CD4-positive, alpha-beta T cell treated with Interleukin-2 at 100 ng/mL for 4 hours (primary cell): Measurements from ENCODE around the gene OFD1.
A peak's percentile ranks its signal among the peaks of the same experiment; 100 is the strongest.

Source experiments
- DNase-seq: peaks from one replicate; pipeline ENCODE4 v3.0.0-alpha.2; 2020; ENCODE audit warnings: low spot score

The OFD1 gene

GRCh38 chrX:13752141-13752540 lies 17.6 kb downstream of the OFD1 start:
- no peak for DNase-seq

- DNase-seq: no peak
These were observed 18.1 kb downstream of the OFD1 start for GRCh38 chrX:13752646-13753045.

- DNase-seq: no peak
These were observed 20.2 kb downstream of the OFD1 start for GRCh38 chrX:13754765-13755164.

- peak; percentile 20 for DNase-seq
These were observed 20.7 kb downstream of the OFD1 start for GRCh38 chrX:13755254-13755653.

GRCh38 chrX:13756381-13756780 lies 21.8 kb downstream of the OFD1 start:
- no peak for DNase-seq

GRCh38 chrX:13759152-13759718 lies 24.7 kb downstream of the OFD1 start:
- DNase-seq: no peak

- DNase-seq: no peak
These were observed 25.9 kb downstream of the OFD1 start for GRCh38 chrX:13760426-13760825.

- DNase-seq: no peak
These were observed 27.3 kb downstream of the OFD1 start for GRCh38 chrX:13761606-13762414.

- no peak for DNase-seq
These were observed 28.9 kb downstream of the OFD1 start for GRCh38 chrX:13763489-13763888.

- DNase-seq: no peak
These were observed 29.7 kb downstream of the OFD1 start for GRCh38 chrX:13764281-13764680.

GRCh38 chrX:13764765-13765164 lies 30.2 kb downstream of the OFD1 start:
- no peak for DNase-seq

- DNase-seq: no peak
These were observed 34.4 kb downstream of the OFD1 start for GRCh38 chrX:13768939-13769338.

- DNase-seq: no peak
These were observed 35.5 kb downstream of the OFD1 start for GRCh38 chrX:13770013-13770535.

GRCh38 chrX:13774696-13775095 lies 40.1 kb downstream of the OFD1 start:
- no peak for DNase-seq

GRCh38 chrX:13775837-13776236 lies 41.3 kb downstream of the OFD1 start:
- no peak for DNase-seq

GRCh38 chrX:13776387-13776786 lies 41.8 kb downstream of the OFD1 start:
- DNase-seq: no peak

GRCh38 chrX:13778916-13779315 lies 44.4 kb downstream of the OFD1 start:
- DNase-seq: no peak

- no peak for DNase-seq
These were observed 46.4 kb downstream of the OFD1 start for GRCh38 chrX:13780868-13781427.

GRCh38 chrX:13786048-13786447 lies 51.5 kb downstream of the OFD1 start:
- DNase-seq: no peak

- no peak for DNase-seq
These were observed 55.9 kb downstream of the OFD1 start for GRCh38 chrX:13790206-13791131.

- DNase-seq: no peak
These were observed 56.6 kb downstream of the OFD1 start for GRCh38 chrX:13791145-13791544.

GRCh38 chrX:13791559-13791958 lies 57.0 kb downstream of the OFD1 start:
- no peak for DNase-seq
